ENCODE measurements around the gene DMRTC2. TPM values are rescaled to one million over a fixed set of nuclear protein-coding genes. Genes with fewer than 3 reads are reported as not detected.

Gene DMRTC2
- total and polyA plus RNA-seq, 8 donors, result not detected

DNA sequence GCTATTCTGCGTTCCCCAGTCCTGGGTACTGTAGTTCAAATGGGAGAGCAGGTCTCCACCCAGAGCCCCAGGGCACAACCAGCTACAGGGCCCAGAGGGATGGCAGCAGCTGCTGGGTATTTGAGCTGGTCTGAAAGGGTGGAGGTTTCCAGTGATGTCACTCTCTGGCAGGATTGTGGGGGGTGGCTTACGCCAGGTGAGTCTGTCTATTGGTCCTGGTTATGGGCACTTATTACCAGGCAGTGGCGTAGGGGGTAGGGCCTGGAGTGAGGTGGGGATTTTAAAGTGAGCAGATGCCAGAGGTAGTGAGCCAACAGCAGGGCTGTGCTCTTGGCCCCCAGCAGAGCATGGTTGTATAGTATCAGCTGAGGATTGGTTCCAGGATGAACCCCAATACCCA, 21.4 kb downstream of the DMRTC2 start:
- DNase-seq, result no peak
- intact Hi-C loops (cut with DNase I; ENCODE audit: low total_unique reads), result no loop called here
- Histone ChIP-seq H3K4me3 (peak overlapping the region in 1 of 4 donors; percentile 6), H3K27ac (no peak overlapping the region), H3K27me3 (no peaks in the 10 kb centered on the region), H3K36me3 (peaks cover 77 to 100% (median 98%) of the 10 kb centered on the region in 4 donors), H3K4me1 (peaks cover 19 to 96% (median 80%) of the 10 kb centered on the region in 4 donors), H3K9me3 (no peaks in the 10 kb centered on the region)
- 87 to 92% (median 90%) methylated on average over 3 of the region's 3 CpGs for WGBS, 5 donors
- TF ChIP-seq, protein P1, sequence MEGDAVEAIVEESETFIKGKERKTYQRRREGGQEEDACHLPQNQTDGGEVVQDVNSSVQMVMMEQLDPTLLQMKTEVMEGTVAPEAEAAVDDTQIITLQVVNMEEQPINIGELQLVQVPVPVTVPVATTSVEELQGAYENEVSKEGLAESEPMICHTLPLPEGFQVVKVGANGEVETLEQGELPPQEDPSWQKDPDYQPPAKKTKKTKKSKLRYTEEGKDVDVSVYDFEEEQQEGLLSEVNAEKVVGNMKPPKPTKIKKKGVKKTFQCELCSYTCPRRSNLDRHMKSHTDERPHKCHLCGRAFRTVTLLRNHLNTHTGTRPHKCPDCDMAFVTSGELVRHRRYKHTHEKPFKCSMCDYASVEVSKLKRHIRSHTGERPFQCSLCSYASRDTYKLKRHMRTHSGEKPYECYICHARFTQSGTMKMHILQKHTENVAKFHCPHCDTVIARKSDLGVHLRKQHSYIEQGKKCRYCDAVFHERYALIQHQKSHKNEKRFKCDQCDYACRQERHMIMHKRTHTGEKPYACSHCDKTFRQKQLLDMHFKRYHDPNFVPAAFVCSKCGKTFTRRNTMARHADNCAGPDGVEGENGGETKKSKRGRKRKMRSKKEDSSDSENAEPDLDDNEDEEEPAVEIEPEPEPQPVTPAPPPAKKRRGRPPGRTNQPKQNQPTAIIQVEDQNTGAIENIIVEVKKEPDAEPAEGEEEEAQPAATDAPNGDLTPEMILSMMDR (IDR thresholded peaks at IDR 0.05), result no peak
- TF ChIP-seq POLR2AphosphoS5 (IDR thresholded peaks at IDR 0.05) (no peak), POLR2A (IDR thresholded peaks at IDR 0.05) (no peak), EP300 (IDR thresholded peaks at IDR 0.05) (no peak)

DNA sequence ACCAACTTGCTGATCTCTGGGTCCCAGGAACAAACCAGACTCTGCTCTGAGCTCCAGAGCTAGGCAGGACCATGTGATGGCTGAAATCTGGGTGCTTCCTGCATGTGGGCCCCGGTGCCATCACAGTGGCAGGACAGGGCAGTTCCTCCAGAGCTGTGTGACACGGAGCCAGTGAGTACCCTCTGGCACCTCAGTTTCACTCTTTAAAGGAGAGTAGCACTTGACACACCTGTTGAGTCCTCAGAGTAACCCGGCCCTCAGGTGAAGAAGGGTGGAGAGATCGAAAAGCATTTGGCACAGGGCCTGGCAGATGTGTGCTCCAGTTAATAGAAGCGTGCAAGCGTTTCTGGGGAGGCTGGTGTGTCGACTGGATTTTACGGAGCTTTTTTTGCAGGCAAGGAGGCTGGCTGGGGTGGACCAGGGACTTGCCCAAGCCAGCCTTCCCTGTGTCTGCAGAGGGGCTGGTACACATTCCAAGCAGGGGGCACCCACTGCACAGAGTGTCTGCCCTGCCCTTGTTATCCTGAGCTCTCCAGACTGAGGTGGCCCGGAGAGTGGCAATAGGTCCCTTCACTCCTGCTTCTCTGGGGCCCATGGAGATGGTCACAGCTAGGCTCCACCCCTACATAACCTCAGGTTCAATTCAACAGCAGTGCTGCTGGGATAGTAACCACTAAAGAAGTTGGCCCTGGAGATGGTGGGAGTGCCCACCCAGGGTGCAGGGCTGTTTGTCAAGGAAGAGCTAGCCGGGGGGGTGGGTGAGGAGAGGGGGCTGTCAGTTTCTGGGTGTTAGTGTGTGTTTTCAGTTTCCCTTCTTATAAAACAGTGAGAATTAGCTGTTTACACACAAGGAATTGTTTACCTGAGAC, 23.5 kb downstream of the DMRTC2 start:
- TF ChIP-seq, protein P1 (IDR thresholded peaks at IDR 0.05), result no peak
- TF ChIP-seq EP300 (IDR thresholded peaks at IDR 0.05), result no peak
- no peak for TF ChIP-seq POLR2AphosphoS5 (IDR thresholded peaks at IDR 0.05)
- TF ChIP-seq POLR2A (IDR thresholded peaks at IDR 0.05), result no peak
- DNase-seq, result peak in 1 of 2 donors; percentile 46
- H3K4me3 ChIP-seq, result no peak overlapping the region
- H3K9me3 ChIP-seq, result no peaks in the 10 kb centered on the region
- H3K4me1 ChIP-seq, result peaks cover 7 to 95% (median 69%) of the 10 kb centered on the region in 4 donors
- intact Hi-C loops (cut with DNase I; ENCODE audit: low total_unique reads), result no loop called here
- H3K27me3 ChIP-seq, result no peaks in the 10 kb centered on the region
- WGBS, 5 donors, result 41 to 50% (median 46%) methylated on average over 7 to 10 of the region's 10 CpGs
- H3K36me3 ChIP-seq, result peaks cover 64 to 93% (median 92%) of the 10 kb centered on the region in 4 donors
- peak overlapping the region in 2 of 5 donors; percentile 20 to 36 for H3K27ac ChIP-seq

DNA sequence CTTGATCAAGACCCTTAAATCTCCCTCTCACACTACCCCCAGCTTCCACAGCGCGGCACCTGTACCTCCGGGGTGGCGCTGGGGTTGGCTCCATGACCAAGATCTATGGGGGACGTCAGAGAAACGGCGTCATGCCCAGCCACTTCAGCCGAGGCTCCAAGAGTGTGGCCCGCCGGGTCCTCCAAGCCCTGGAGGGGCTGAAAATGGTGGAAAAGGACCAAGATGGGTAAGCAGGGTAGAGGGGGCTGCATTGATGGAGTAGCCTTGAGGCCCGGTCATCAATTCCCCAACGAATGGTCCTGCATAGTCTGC, 24.1 kb downstream of the DMRTC2 start:
- peak overlapping the region in 1 of 5 donors; percentile 20 for H3K27ac ChIP-seq
- 71 to 92% (median 82%) methylated on average over 11 to 12 of the region's 12 CpGs for WGBS, 5 donors

DNA sequence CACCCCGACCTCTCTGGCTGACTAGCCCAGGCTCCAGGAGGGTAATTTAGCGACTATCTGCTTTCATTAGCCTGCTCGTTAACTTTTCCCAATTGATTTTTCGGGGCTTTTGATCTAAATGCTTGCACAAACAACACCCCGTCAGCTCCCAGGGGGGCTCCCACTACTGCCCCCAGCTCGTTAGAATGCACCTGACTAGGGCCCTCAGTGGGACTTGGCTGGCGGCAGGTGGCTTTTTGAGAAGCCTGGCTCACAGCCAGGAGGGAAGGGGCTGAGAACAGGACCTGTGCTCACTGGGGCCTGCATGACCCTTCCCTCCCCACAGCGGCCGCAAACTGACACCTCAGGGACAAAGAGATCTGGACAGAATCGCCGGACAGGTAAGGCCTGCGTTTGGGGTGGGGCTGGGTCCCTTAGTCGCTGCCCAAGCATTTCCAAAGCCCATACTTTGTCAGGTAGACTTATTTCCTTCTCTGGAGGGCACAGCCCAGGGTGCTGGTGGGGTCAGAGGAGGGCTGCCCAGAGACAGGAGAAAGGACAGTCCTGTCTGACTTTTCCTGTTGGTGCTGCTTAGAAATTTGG, 24.6 kb downstream of the DMRTC2 start:
- no peak for DNase-seq
- Histone ChIP-seq H3K9me3 (no peaks in the 10 kb centered on the region), H3K27me3 (no peaks in the 10 kb centered on the region), H3K4me1 (peaks cover 7 to 89% (median 60%) of the 10 kb centered on the region in 4 donors), H3K4me3 (no peak overlapping the region), H3K27ac (peak overlapping the region in 2 of 5 donors; percentile 42 to 47), H3K36me3 (peaks cover 54 to 82% (median 81%) of the 10 kb centered on the region in 4 donors)
- WGBS, 5 donors, result 67 to 79% (median 72%) methylated on average over 4 to 13 of the region's 13 CpGs
- intact Hi-C loops (cut with DNase I; ENCODE audit: low total_unique reads), result no loop called here
- TF ChIP-seq, protein P1 (IDR thresholded peaks at IDR 0.05), result no peak
- TF ChIP-seq POLR2A (IDR thresholded peaks at IDR 0.05), result no peak
- no peak for TF ChIP-seq POLR2AphosphoS5 (IDR thresholded peaks at IDR 0.05)
- no peak for TF ChIP-seq EP300 (IDR thresholded peaks at IDR 0.05)

More for the DNA sequence above, 24.1 kb downstream of the DMRTC2 start:
- TF ChIP-seq EP300 (IDR thresholded peaks at IDR 0.05), result no peak
- TF ChIP-seq POLR2AphosphoS5 (IDR thresholded peaks at IDR 0.05), result no peak
- TF ChIP-seq, protein P1 (IDR thresholded peaks at IDR 0.05), result no peak
- TF ChIP-seq POLR2A (IDR thresholded peaks at IDR 0.05), result no peak
- no peaks in the 10 kb centered on the region for H3K9me3 ChIP-seq
- intact Hi-C loops (cut with DNase I; ENCODE audit: low total_unique reads), result no loop called here
- H3K27me3 ChIP-seq, result no peaks in the 10 kb centered on the region
- no peak overlapping the region for H3K4me3 ChIP-seq
- DNase-seq, result no peak
- peaks cover 7 to 94% (median 65%) of the 10 kb centered on the region in 4 donors for H3K4me1 ChIP-seq
- peaks cover 59 to 88% (median 86%) of the 10 kb centered on the region in 4 donors for H3K36me3 ChIP-seq
